Neural progenitor cell (in vitro differentiated cells): Measurements from ENCODE around the gene ARHGEF6. TPM values are rescaled to one million over a fixed set of nuclear protein-coding genes. Genes with fewer than 3 reads are reported as not detected.

ENCODE experiments used
- DNase-seq: peaks from one replicate; pipeline ENCODE4 v3.0.0-alpha.2; 2016; ENCODE audit warnings: low spot score
- H2AFZ ChIP-seq: fragments of 200-600 bp; sonication (generic); replicated peaks from 2 replicates; pipeline ENCODE4 v1.6.1; 2016; ENCODE audit warnings: antibody characterized with exemption
- H3F3A ChIP-seq: fragments of 200-600 bp; sonication (generic); 2 replicates; pipeline ENCODE4 v1.6.1; 2016; ENCODE audit warnings: antibody characterized with exemption, low read depth
- H3K27ac ChIP-seq: fragments of 200-600 bp; sonication (generic); 2 replicates; pipeline ENCODE4 v1.5.1; 2016; ENCODE audit warnings: mild to moderate bottlenecking
- H3K27me3 ChIP-seq: fragments of 200-600 bp; sonication (generic); 2 replicates; pipeline ENCODE4 v1.6.1; 2016; ENCODE audit warnings: mild to moderate bottlenecking, moderate library complexity
- H3K36me3 ChIP-seq: fragments of 200-600 bp; sonication (generic); 2 replicates; pipeline ENCODE4 v1.5.1; 2016
- H3K4me1 ChIP-seq: fragments of 200-600 bp; sonication (generic); 2 replicates; pipeline ENCODE4 v1.6.1; 2016; ENCODE audit warnings: mixed run types
- H3K4me2 ChIP-seq: fragments of 200-600 bp; sonication (generic); 2 replicates; pipeline ENCODE4 v1.6.1; 2016
- H3K4me3 ChIP-seq: fragments of 200-600 bp; sonication (generic); 2 replicates; pipeline ENCODE4 v1.5.1; 2016
- H3K79me2 ChIP-seq: fragments of 200-600 bp; sonication (generic); 2 replicates; pipeline ENCODE4 v1.6.1; 2016; ENCODE audit warnings: low read depth
- H3K9ac ChIP-seq: fragments of 200-600 bp; sonication (generic); 2 replicates; pipeline ENCODE4 v1.6.1; 2016
- H3K9me3 ChIP-seq: fragments of 200-600 bp; sonication (generic); 2 replicates; pipeline ENCODE4 v1.5.1; 2016; ENCODE audit warnings: low read depth
- H4K20me1 ChIP-seq: fragments of 200-600 bp; sonication (generic); 2 replicates; pipeline ENCODE4 v1.6.1; 2016; ENCODE audit warnings: low read depth
- H3K27ac Mint-ChIP-seq: 3 replicates; pipeline ENCODE4 v1.8.0; 2021; ENCODE audit warnings: mixed read lengths
- H3K27me3 Mint-ChIP-seq: 2 replicates; pipeline ENCODE4 v1.8.0; 2022; ENCODE audit warnings: low read depth, mild to moderate bottlenecking, inconsistent platforms, moderate library complexity, mixed read lengths; ENCODE audit not compliant: insufficient read depth
- H3K36me3 Mint-ChIP-seq: 3 replicates; pipeline ENCODE4 v1.8.0; 2021; ENCODE audit warnings: mixed read lengths
- H3K4me1 Mint-ChIP-seq: 3 replicates; pipeline ENCODE4 v1.8.0; 2021; ENCODE audit warnings: mixed read lengths
- H3K4me3 Mint-ChIP-seq: 3 replicates; pipeline ENCODE4 v1.8.0; 2021; ENCODE audit warnings: mild to moderate bottlenecking, moderate library complexity, mixed read lengths
- H3K9me3 Mint-ChIP-seq: 3 replicates; pipeline ENCODE4 v1.8.0; 2020; ENCODE audit warnings: mixed read lengths
- CTCF ChIP-seq: fragments of 200-600 bp; sonication (generic); IDR thresholded peaks from 2 replicates; pipeline ENCODE4 v1.5.1; 2017; ENCODE audit warnings: antibody characterized with exemption, mild to moderate bottlenecking
- EZH2 ChIP-seq: fragments of 200-600 bp; sonication (generic); IDR thresholded peaks from 2 replicates; pipeline ENCODE4 v1.6.1; 2017; ENCODE audit warnings: antibody characterized with exemption, mild to moderate bottlenecking, moderate library complexity
- EZH2phosphoT487 ChIP-seq: fragments of 200-600 bp; sonication (generic); IDR thresholded peaks from 2 replicates; pipeline ENCODE4 v1.6.1; 2017; ENCODE audit warnings: antibody characterized with exemption
- total RNA-seq: library from RNA; depleted of rRNA; stranded (reverse); fragments of >200 nt; gene quantifications from 2 replicates; pipeline ENCODE4 v1.2.3, GENCODE V29; 2015; ENCODE audit warnings: low replicate concordance

The ARHGEF6 gene
- total RNA-seq, 1 donor from 2014 or later: 3.2 TPM

- Histone ChIP-seq H3K36me3 (no peaks in the 10 kb centered on the region), H3F3A (peaks cover 12% of the 10 kb centered on the region), H2AFZ (no peak overlapping the region), H4K20me1 (no peaks in the 10 kb centered on the region), H3K4me3 (no peak overlapping the region), H3K9ac (no peak overlapping the region), H3K4me1 (peaks cover 12% of the 10 kb centered on the region), H3K27me3 (no peaks in the 10 kb centered on the region), H3K9me3 (peaks cover 5% of the 10 kb centered on the region), H3K27ac (no peak overlapping the region), H3K4me2 (no peak overlapping the region), H3K79me2 (no peaks in the 10 kb centered on the region)
- TF ChIP-seq EZH2 (no peak), EZH2phosphoT487 (no peak)
- DNase-seq: no peak
- Mint-ChIP-seq H3K4me1 (peaks cover 9% of the 10 kb centered on the region), H3K27ac (no peak overlapping the region), H3K9me3 (peaks cover 4% of the 10 kb centered on the region), H3K27me3 (peaks cover 4% of the 10 kb centered on the region), H3K36me3 (no peaks in the 10 kb centered on the region), H3K4me3 (no peak overlapping the region)
Measured at GRCh38 chrX:136630881-136631280, 149.9 kb downstream of the ARHGEF6 start.

GRCh38 chrX:136629084-136629750, 151.5 kb downstream of the ARHGEF6 start:
- no peak for DNase-seq
- Histone ChIP-seq H3K27me3 (no peaks in the 10 kb centered on the region), H3K4me2 (no peak overlapping the region), H3K4me3 (no peak overlapping the region), H3K79me2 (no peaks in the 10 kb centered on the region), H3K9me3 (peaks cover 5% of the 10 kb centered on the region), H4K20me1 (no peaks in the 10 kb centered on the region), H3K27ac (no peak overlapping the region), H3K4me1 (no peaks in the 10 kb centered on the region), H3K9ac (no peak overlapping the region), H3K36me3 (no peaks in the 10 kb centered on the region), H3F3A (no peaks in the 10 kb centered on the region), H2AFZ (no peak overlapping the region)
- Mint-ChIP-seq H3K27me3 (peaks cover 2% of the 10 kb centered on the region), H3K9me3 (peaks cover 7% of the 10 kb centered on the region), H3K36me3 (no peaks in the 10 kb centered on the region), H3K4me3 (no peak overlapping the region), H3K27ac (no peak overlapping the region), H3K4me1 (no peaks in the 10 kb centered on the region)
- no peak for TF ChIP-seq CTCF
- TF ChIP-seq EZH2phosphoT487: no peak
- no peak for TF ChIP-seq EZH2

DNA sequence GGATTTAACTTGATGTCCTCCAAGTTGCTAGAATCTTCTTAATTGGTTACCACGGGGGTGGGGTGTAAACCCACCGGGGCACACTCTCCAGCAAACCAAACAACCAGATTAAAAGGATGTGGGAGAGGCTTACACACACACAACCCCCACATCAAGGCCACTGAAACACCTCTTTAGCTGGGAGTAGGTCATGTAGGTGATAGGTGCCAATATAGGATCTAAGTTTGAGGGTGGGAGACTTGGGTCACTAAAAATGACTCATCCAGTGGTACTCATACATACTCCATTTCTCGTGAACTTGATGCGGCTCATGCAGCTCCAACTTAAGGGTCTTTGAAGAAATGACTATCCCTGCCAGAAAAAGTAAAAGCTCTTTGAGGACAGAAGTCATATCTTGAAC, 153.3 kb downstream of the ARHGEF6 start:
- no peak overlapping the region for H2AFZ ChIP-seq

More for the DNA sequence above, 153.3 kb downstream of the ARHGEF6 start:
- no peaks in the 10 kb centered on the region for H3K9me3 ChIP-seq
- no peaks in the 10 kb centered on the region for H3K27me3 ChIP-seq
- no peak overlapping the region for H3K4me3 ChIP-seq
- no peaks in the 10 kb centered on the region for H3K36me3 ChIP-seq
- H3K4me3 Mint-ChIP-seq: no peak overlapping the region
- no peak overlapping the region for H3K27ac Mint-ChIP-seq
- no peak for DNase-seq
- H3F3A ChIP-seq: no peaks in the 10 kb centered on the region
- H3K4me1 ChIP-seq: no peaks in the 10 kb centered on the region
- no peak overlapping the region for H3K9ac ChIP-seq
- H3K79me2 ChIP-seq: no peaks in the 10 kb centered on the region
- H3K4me2 ChIP-seq: no peak overlapping the region
- peaks cover 2% of the 10 kb centered on the region for H3K27me3 Mint-ChIP-seq
- H3K36me3 Mint-ChIP-seq: no peaks in the 10 kb centered on the region
- H3K4me1 Mint-ChIP-seq: no peaks in the 10 kb centered on the region
- peaks cover 7% of the 10 kb centered on the region for H3K9me3 Mint-ChIP-seq
- no peaks in the 10 kb centered on the region for H4K20me1 ChIP-seq
- TF ChIP-seq EZH2 (no peak), EZH2phosphoT487 (no peak), CTCF (no peak)
- H3K27ac ChIP-seq: no peak overlapping the region
